ENCODE measurements around the gene TMEM201. TPM values are rescaled to one million over a fixed set of nuclear protein-coding genes. Genes with fewer than 3 reads are reported as not detected.

Gene TMEM201
- total RNA-seq, 4 donors from 2014 or later: 3.5 to 6.6 (median 4.1) TPM

DNA sequence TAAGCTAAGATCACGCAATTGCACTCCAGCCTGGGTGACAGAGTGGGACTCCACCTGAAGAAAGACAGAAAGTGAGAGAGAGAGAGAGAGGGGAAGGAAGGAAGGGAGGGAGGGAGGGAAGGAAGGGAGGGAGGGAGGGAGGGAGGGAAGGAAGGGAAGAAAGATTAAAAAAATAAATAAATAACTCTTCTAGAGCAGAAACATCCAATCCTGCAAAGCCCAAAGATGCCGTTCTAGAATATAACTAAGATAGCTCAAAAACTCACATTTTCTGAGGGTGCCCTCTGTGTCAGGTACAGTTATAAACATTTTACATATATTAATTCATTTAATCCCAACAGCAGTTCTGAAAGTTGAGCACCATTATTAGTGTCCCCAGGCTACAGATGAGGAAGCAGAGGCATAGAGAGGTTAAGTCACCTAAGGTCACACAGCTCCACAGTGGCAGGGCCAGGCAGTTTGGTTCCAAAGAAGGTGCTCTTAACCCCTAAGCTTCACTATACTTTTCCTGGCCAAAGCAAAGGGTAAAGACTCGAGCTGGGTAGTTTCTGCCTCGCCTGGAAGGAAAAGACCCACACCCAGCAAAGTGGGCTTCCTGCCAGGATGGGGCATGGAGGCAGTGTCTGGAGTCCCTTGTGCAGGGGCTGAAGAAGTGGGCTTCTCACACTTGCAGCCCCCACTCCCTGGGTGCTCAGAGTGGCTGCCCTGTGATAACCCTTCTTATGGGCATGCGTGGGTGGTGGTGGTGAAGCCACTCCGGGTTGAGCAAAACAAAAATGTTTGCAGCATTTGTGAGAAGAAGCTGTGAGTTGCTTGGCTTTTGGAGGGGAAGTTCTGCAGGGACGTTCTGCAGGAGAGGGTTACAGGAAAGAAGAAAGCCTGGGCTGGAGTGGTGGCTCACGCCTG is 54.9 kb downstream of the TMEM201 start:
- TF ChIP-seq, protein P1, sequence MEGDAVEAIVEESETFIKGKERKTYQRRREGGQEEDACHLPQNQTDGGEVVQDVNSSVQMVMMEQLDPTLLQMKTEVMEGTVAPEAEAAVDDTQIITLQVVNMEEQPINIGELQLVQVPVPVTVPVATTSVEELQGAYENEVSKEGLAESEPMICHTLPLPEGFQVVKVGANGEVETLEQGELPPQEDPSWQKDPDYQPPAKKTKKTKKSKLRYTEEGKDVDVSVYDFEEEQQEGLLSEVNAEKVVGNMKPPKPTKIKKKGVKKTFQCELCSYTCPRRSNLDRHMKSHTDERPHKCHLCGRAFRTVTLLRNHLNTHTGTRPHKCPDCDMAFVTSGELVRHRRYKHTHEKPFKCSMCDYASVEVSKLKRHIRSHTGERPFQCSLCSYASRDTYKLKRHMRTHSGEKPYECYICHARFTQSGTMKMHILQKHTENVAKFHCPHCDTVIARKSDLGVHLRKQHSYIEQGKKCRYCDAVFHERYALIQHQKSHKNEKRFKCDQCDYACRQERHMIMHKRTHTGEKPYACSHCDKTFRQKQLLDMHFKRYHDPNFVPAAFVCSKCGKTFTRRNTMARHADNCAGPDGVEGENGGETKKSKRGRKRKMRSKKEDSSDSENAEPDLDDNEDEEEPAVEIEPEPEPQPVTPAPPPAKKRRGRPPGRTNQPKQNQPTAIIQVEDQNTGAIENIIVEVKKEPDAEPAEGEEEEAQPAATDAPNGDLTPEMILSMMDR (IDR thresholded peaks at IDR 0.05; ENCODE audit: low read depth): no peak

DNA sequence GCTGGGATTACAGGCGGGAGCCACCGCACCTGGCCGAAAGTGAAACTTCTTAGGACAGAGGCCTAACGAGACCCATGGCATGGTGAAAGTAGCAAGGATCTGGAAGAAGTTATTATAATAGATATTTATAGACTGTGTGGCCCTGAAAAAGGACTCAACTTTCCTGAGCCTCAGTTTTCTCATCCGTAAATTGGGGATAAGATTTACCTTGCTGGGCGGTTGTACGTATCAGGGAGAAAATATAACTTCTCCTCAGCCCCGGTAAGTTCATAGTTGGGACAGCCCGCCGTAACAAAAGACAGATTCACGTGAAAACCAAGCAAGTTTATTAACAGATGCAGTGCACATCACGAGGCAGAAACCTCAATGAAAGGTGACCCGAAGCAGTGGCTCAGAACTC is 57.3 kb downstream of the TMEM201 start:
- TF ChIP-seq, protein P1 (IDR thresholded peaks at IDR 0.05; ENCODE audit: low read depth): no peak

DNA sequence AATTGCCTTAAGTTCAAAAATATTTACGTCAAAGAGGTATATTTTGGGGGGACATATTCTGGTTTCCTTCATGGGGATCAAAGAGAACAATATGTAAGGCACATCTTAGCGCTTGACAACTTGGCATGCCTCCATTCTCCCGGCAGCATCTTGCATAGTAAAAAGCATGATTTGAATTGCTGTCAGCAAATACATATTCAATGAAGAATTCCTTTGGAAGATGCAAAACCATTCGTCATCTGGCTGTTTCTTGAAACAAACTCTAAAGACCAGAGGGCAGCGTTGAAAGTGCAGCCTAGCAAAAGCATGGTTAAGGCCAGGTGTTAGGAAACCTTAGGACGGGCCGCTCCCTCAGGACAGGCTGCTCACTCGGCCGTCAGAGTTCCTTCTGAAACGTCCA is 59.5 kb downstream of the TMEM201 start:
- TF ChIP-seq, protein P1 (IDR thresholded peaks at IDR 0.05; ENCODE audit: low read depth): no peak

DNA sequence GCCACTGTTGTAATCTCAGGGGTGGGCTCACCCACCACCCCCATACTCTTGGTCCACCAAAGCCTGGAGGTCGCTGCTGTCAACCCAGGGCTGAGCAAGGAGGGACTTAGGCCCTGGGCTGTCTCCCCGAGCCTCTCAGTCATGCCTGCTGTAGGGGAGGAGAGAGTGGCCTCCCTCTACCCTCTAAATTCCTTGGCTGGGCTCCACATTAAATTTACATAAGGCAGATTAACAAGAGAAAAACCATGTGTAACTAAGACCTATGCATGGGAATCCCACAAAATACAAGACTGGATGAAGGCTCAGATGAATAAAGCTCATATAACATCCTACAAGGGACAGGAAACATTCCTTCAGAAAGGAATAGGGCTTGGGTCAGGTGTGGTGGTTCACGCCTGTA is 61.1 kb downstream of the TMEM201 start:
- TF ChIP-seq, protein P1 (IDR thresholded peaks at IDR 0.05; ENCODE audit: low read depth): no peak

DNA sequence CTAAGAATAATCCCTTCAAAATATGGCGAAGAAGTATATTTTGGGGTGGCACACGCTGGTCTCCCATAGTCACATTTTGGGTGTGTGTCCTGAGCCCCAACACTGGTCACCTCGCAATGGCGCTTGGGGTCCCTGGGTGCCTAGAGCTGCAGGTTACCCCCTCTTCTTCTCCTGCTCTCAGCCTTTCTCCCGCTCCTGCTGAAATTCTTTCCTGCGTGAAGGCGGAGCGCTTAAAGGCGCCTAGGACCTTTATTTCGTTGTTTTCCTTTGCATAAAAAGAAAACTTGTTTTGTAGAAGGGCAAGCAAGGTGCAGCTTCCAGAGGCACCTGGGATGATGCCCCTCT is 62.5 kb downstream of the TMEM201 start:
- TF ChIP-seq, protein P1 (IDR thresholded peaks at IDR 0.05; ENCODE audit: low read depth): no peak

DNA sequence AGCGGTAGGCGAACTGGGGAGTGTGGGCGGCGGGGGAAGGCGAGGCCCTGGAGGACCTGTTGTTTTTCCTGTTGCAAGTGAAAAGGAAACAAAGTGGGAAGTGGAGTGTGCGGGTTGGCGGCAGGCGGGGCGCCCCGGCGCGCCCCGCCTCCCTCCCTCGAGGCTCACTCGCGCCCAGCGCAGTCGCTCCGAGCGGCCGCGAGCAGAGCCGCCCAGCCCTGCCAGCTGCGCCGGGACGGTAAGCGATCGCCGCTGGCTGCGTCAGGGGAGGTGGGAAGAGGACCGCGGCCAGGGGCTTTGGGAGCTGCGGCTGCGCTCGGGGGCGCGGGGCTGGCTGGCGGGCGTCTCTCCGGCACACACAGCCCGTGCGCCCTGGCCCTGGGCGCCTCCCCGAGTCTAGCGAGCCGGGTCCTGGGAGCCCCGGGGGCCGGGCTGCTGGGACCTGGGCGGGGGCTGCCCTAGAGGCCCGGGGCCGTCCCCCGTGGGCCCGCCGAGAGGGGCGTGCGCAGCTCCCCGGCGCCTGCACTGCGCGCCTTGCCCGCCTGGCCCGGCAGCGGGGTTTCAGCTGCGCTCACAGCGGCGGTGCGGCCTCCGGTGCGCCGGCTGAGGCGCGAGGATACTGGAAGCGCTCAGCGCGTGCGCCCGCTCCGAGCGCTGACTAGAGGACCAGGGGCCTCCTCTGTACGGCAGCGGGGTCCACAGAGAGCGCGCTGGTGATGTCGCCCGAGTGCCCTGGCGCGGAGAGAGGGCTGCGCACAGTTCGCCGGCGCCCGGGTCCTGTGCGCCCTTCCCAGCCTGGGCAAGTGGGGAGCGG is 63.1 kb downstream of the TMEM201 start, which contains the start of gene PIK3CD:
TSS of gene PIK3CD (plus strand) at position 167 of the 814 bp plus-strand sequence. CDS start 58,725 bp downstream, outside the sequence.
- TF ChIP-seq, protein P1 (IDR thresholded peaks at IDR 0.05; ENCODE audit: low read depth): no peak

All from subcutaneous adipose tissue (tissue), 4 donors.